Right lobe of liver (tissue), 4 donors: ENCODE results near the gene SH3TC2.

ENCODE experiments used
- CTCF ChIP-seq, 4 donors: fragments of 200-600 bp in 3 of 4; fragments of 450-650 bp in 1 of 4; IDR thresholded peaks; one replicate each; pipeline versions ENCODE4 v1.5.1 to v1.8.0; 2016 to 2022; ENCODE audit warnings: antibody characterized with exemption in 4 of 4, mild to moderate bottlenecking in 2 of 4
- POLR2A ChIP-seq: fragments of 450-650 bp; IDR thresholded peaks from one replicate; pipeline ENCODE4 v1.6.1; 2017; ENCODE audit warnings: antibody characterized with exemption, mild to moderate bottlenecking
- donor health status: DM: no; HTN: no; CAD: no.
- donor health status: DM: no; HTN: no; CAD: no.
- donor health status: DM: no; HTN: yes; CAD: no.

GRCh38 chr5:148980731-148981130, 82.1 kb downstream of the SH3TC2 start:
- TF ChIP-seq CTCF (IDR thresholded peaks at IDR 0.05) (no peak), POLR2A (no peak)
